Tibial nerve (tissue), 4 donors: Measurements from ENCODE around the gene UBE2I.

Experiments
- EP300 ChIP-seq, 2 donors: sonication (generic); formaldehyde crosslinking; IDR thresholded peaks; one replicate each; pipeline ENCODE4 v1.6.1; 2017; ENCODE audit warnings: antibody characterized with exemption in 2 of 2, mild to moderate bottlenecking in 1 of 2
- POLR2A ChIP-seq, 2 donors: fragments of 450-650 bp; IDR thresholded peaks; one replicate each; pipeline ENCODE4 v1.6.1; 2017; ENCODE audit warnings: antibody characterized with exemption in 2 of 2, mild to moderate bottlenecking in 2 of 2, moderate library complexity in 2 of 2
- TF ChIP-seq, protein P1 (sequence below), 5 experiments: fragments of 200-600 bp in 3 of 5; fragments of 450-650 bp in 2 of 5; sonication (generic) in 3 of 5; IDR thresholded peaks; one replicate each; pipeline ENCODE4 v1.5.1; 2016 to 2019; ENCODE audit warnings: antibody characterized with exemption in 5 of 5, mild to moderate bottlenecking in 3 of 5, moderate library complexity in 2 of 5

DNA sequence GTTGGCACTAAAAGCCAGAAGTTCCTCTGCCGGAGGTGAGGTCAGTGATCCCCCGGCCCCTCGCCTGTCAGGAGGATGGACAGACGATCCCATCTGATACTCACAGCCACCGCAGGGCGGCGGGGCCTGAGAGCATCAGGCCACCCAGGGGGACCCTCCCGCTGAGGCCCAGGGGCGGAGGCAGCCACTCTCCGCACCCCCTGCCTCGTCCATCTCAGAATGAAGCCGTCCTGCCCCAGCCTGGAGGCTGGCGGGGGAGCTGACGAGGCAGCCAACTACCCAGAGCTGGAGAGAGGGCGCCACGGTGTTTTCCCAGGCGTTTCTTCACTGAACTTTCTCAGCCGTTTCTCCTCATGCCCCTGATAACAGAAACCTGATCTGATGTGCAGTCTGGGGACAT lies 31.0 kb upstream of the UBE2I start:
- TF ChIP-seq, protein P1, sequence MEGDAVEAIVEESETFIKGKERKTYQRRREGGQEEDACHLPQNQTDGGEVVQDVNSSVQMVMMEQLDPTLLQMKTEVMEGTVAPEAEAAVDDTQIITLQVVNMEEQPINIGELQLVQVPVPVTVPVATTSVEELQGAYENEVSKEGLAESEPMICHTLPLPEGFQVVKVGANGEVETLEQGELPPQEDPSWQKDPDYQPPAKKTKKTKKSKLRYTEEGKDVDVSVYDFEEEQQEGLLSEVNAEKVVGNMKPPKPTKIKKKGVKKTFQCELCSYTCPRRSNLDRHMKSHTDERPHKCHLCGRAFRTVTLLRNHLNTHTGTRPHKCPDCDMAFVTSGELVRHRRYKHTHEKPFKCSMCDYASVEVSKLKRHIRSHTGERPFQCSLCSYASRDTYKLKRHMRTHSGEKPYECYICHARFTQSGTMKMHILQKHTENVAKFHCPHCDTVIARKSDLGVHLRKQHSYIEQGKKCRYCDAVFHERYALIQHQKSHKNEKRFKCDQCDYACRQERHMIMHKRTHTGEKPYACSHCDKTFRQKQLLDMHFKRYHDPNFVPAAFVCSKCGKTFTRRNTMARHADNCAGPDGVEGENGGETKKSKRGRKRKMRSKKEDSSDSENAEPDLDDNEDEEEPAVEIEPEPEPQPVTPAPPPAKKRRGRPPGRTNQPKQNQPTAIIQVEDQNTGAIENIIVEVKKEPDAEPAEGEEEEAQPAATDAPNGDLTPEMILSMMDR (IDR thresholded peaks at IDR 0.05): no peak
- TF ChIP-seq EP300 (IDR thresholded peaks at IDR 0.05): no peak
- no peak for TF ChIP-seq POLR2A (IDR thresholded peaks at IDR 0.05)
